Left ventricle myocardium inferior (tissue), 1 donor: Measurements from ENCODE around the gene RPL28. TPM values are rescaled to one million over a fixed set of nuclear protein-coding genes. Genes with fewer than 3 reads are reported as not detected.

Source experiments
- DNase-seq: peaks from one replicate; pipeline ENCODE4 v3.0.0-alpha.2; 2020
- H3K27ac ChIP-seq: fragments of 200-600 bp; replicated peaks from 2 replicates; pipeline ENCODE4 v1.8.0; 2021
- H3K27me3 ChIP-seq: fragments of 200-600 bp; 2 replicates; pipeline ENCODE4 v1.8.0; 2021; ENCODE audit warnings: low read depth
- H3K36me3 ChIP-seq: fragments of 200-600 bp; 2 replicates; pipeline ENCODE4 v1.8.0; 2021
- H3K4me1 ChIP-seq: fragments of 200-600 bp; 2 replicates; pipeline ENCODE4 v1.8.0; 2021
- H3K4me3 ChIP-seq: fragments of 200-600 bp; 2 replicates; pipeline ENCODE4 v1.8.0; 2021; ENCODE audit warnings: mild to moderate bottlenecking, moderate library complexity
- H3K9me3 ChIP-seq: fragments of 200-600 bp; replicated peaks from 2 replicates; pipeline ENCODE4 v1.8.0; 2021
- intact Hi-C: fragments of 100-400 bp; cut with micrococcal nuclease; formaldehyde crosslinking; loops from one replicate; pipeline ENCODE4 v1.11.0; 2022
- total RNA-seq: library from RNA; stranded (reverse); fragmentation: NEBNext Ultra II Directional; extraction: Animal tissue kit (Norgen Biotek cat#: 25700); gene quantifications from one replicate; pipeline ENCODE4 v1.2.1, GENCODE V29; 2021
- TF ChIP-seq, protein P1 (sequence below): fragments of 200-600 bp; IDR thresholded peaks from 2 replicates; pipeline ENCODE4 v1.8.0; 2021; ENCODE audit warnings: antibody characterized with exemption, mild to moderate bottlenecking, borderline replicate concordance
- donor health status: DM: no; HTN: yes; CAD: no; lungs with severe emphysema.

The RPL28 gene
- total RNA-seq, 1 donor from 2014 or later = 559 TPM

- DNase-seq = no peak
- no peaks in the 10 kb centered on the region for H3K4me1 ChIP-seq
- no peak overlapping the region for H3K27ac ChIP-seq
- no peaks in the 10 kb centered on the region for H3K9me3 ChIP-seq
- TF ChIP-seq, protein P1, sequence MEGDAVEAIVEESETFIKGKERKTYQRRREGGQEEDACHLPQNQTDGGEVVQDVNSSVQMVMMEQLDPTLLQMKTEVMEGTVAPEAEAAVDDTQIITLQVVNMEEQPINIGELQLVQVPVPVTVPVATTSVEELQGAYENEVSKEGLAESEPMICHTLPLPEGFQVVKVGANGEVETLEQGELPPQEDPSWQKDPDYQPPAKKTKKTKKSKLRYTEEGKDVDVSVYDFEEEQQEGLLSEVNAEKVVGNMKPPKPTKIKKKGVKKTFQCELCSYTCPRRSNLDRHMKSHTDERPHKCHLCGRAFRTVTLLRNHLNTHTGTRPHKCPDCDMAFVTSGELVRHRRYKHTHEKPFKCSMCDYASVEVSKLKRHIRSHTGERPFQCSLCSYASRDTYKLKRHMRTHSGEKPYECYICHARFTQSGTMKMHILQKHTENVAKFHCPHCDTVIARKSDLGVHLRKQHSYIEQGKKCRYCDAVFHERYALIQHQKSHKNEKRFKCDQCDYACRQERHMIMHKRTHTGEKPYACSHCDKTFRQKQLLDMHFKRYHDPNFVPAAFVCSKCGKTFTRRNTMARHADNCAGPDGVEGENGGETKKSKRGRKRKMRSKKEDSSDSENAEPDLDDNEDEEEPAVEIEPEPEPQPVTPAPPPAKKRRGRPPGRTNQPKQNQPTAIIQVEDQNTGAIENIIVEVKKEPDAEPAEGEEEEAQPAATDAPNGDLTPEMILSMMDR = no peak
- no peak overlapping the region for H3K4me3 ChIP-seq
- peaks cover 85% of the 10 kb centered on the region for H3K27me3 ChIP-seq
- intact Hi-C loops = no loop called here
- H3K36me3 ChIP-seq = no peaks in the 10 kb centered on the region
Observed at GRCh38 chr19:55431183-55431582, 45.5 kb downstream of the RPL28 start.

GRCh38 chr19:55432241-55432959, 46.7 kb downstream of the RPL28 start:
- Histone ChIP-seq H3K9me3 (no peaks in the 10 kb centered on the region), H3K4me3 (no peak overlapping the region), H3K27me3 (peaks cover 85% of the 10 kb centered on the region), H3K4me1 (no peaks in the 10 kb centered on the region), H3K36me3 (no peaks in the 10 kb centered on the region), H3K27ac (no peak overlapping the region)
- no peak for DNase-seq
- TF ChIP-seq, protein P1 = no peak
- intact Hi-C loops = no loop called here

- intact Hi-C loops = no loop called here
- no peaks in the 10 kb centered on the region for H3K9me3 ChIP-seq
- peaks cover 85% of the 10 kb centered on the region for H3K27me3 ChIP-seq
Observed at GRCh38 chr19:55433292-55433691, 47.6 kb downstream of the RPL28 start.

GRCh38 chr19:55434356-55434919, 48.7 kb downstream of the RPL28 start:
- no peak for DNase-seq
- Histone ChIP-seq H3K27me3 (peaks cover 85% of the 10 kb centered on the region), H3K9me3 (no peaks in the 10 kb centered on the region), H3K4me3 (no peak overlapping the region), H3K4me1 (no peaks in the 10 kb centered on the region), H3K36me3 (no peaks in the 10 kb centered on the region), H3K27ac (no peak overlapping the region)
- intact Hi-C loops = no loop called here
- TF ChIP-seq, protein P1 = no peak

More at GRCh38 chr19:55433292-55433691, 47.6 kb downstream of the RPL28 start:
- Histone ChIP-seq H3K4me3 (no peak overlapping the region), H3K27ac (no peak overlapping the region), H3K36me3 (no peaks in the 10 kb centered on the region), H3K4me1 (no peaks in the 10 kb centered on the region)
- no peak for DNase-seq
- TF ChIP-seq, protein P1 = no peak

DNA sequence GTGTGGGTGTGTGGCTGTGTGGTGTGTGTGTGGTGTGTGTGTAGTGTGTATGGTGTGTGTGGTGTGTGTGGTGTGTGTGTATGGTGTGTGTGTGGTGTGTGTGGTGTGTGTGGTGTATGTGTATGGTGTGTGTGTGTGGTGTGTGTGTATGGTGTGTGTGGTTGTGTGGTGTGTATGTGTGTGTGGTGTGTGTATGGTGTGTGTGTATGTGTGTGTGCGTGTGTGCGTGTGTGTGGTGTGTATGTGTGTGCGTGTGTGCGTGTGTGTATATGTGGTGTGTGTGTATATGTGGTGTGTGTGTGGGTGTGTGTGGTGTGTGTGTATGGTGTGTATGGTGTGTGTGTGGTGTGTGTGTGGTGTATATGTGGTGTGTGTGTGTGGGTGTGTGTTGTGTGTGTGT, 49.3 kb downstream of the RPL28 start:
- Histone ChIP-seq H3K27ac (no peak overlapping the region), H3K9me3 (no peaks in the 10 kb centered on the region), H3K36me3 (no peaks in the 10 kb centered on the region), H3K4me1 (no peaks in the 10 kb centered on the region), H3K27me3 (peaks cover 85% of the 10 kb centered on the region), H3K4me3 (no peak overlapping the region)
- TF ChIP-seq, protein P1 = no peak
- intact Hi-C loops = no loop called here
- DNase-seq = no peak
